ENCODE measurements around the gene UBE4B. TPM values are rescaled to one million over a fixed set of nuclear protein-coding genes. Genes with fewer than 3 reads are reported as not detected.

The UBE4B gene
- total and polyA plus RNA-seq, 4 donors = 9.9 to 51.0 (median 28.2) TPM

DNA sequence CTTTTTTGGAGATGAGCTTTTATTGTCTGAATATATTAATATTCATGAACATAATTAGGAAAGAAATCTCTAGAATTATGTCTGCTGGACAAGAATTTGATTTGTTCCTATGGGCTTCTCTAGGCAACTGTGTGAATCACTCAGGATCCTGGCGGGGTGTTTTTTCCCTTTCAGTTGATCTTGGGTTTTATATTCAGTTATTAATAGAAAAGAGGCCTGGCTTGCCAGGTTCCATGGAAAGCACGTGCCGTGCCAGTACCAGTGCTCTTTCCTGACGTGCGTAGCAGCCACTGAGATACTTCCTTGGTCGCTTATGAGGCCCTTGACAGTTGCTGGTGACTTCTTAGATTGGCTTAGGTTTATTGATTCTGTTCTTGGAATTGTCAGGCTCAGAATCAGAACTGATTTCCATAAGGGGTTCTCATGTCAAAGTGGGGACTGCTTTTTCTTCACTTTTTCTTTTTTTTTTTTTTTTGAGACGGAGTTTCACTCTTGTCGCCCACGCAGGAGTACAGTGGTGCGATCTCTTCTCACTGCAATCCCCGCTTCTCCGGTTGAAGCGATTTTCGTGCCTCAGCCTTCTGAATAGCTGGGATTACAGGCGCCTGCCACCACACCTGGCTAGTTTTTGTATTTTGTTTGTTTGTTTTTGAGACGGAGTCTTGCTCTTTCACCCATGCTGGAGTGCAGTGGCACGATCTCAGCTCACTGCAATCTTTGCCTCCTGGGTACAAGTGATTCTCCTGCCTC lies 129.0 kb downstream of the UBE4B start:
- 92 to 93% methylated on average over 17 of the region's 17 CpGs for WGBS, 2 donors
- no peak overlapping the region for H3K4me3 ChIP-seq
- TF ChIP-seq CTCF (IDR thresholded peaks at IDR 0.05; ENCODE audit: control extremely low read depth, extremely low read depth) = no peak
- no peaks in the 10 kb centered on the region for H3K9me3 ChIP-seq (ENCODE audit: control insufficient read depth in 4 of 4, insufficient read depth in 3 of 4, low read length in 3 of 4)
- DNase-seq (no peak), ATAC-seq (ENCODE audit: insufficient read depth, low FRiP score) (no peak)
- no peak overlapping the region for H3K27ac ChIP-seq (ENCODE audit: low read depth in 1 of 2, low read length in 1 of 2)
- H3K36me3 ChIP-seq (ENCODE audit: control insufficient read depth in 4 of 4, insufficient read depth in 4 of 4, low read length in 4 of 4) = peaks cover 12 to 38% (median 23%) of the 10 kb centered on the region in 4 donors
- no peaks in the 10 kb centered on the region for H3K27me3 ChIP-seq (ENCODE audit: control insufficient read depth in 3 of 3, insufficient read depth in 3 of 3, low read length in 2 of 3)
- no peak overlapping the region for H3K9ac ChIP-seq (ENCODE audit: insufficient read depth in 1 of 2, low read length in 2 of 2)
- H3K4me1 ChIP-seq (ENCODE audit: control insufficient read depth in 5 of 5, insufficient read depth in 5 of 5, low read length in 5 of 5) = no peaks in the 10 kb centered on the region

- no peak overlapping the region for H3K27ac ChIP-seq (ENCODE audit: low read depth in 1 of 2, low read length in 1 of 2)
- no peaks in the 10 kb centered on the region for H3K9me3 ChIP-seq (ENCODE audit: control insufficient read depth in 4 of 4, insufficient read depth in 3 of 4, low read length in 3 of 4)
- WGBS, 2 donors = 90 to 91% methylated on average over 7 of the region's 7 CpGs
- no peaks in the 10 kb centered on the region for H3K27me3 ChIP-seq (ENCODE audit: control insufficient read depth in 3 of 3, insufficient read depth in 3 of 3, low read length in 2 of 3)
- H3K4me3 ChIP-seq = no peak overlapping the region
- TF ChIP-seq CTCF (IDR thresholded peaks at IDR 0.05; ENCODE audit: control extremely low read depth, extremely low read depth) = no peak
- H3K9ac ChIP-seq (ENCODE audit: insufficient read depth in 1 of 2, low read length in 2 of 2) = no peak overlapping the region
- H3K4me1 ChIP-seq (ENCODE audit: control insufficient read depth in 5 of 5, insufficient read depth in 5 of 5, low read length in 5 of 5) = no peaks in the 10 kb centered on the region
- DNase-seq = no peak
- ATAC-seq (ENCODE audit: insufficient read depth, low FRiP score) = no peak
- peaks cover 16 to 40% (median 35%) of the 10 kb centered on the region in 4 donors for H3K36me3 ChIP-seq (ENCODE audit: control insufficient read depth in 4 of 4, insufficient read depth in 4 of 4, low read length in 4 of 4)
Observed at GRCh38 chr1:10168912-10169514, 136.3 kb downstream of the UBE4B start.

GRCh38 chr1:10170239-10170574 lies 137.4 kb downstream of the UBE4B start:
- Histone ChIP-seq H3K27ac (ENCODE audit: low read depth in 1 of 2, low read length in 1 of 2) (no peak overlapping the region), H3K9ac (ENCODE audit: insufficient read depth in 1 of 2, low read length in 2 of 2) (no peak overlapping the region), H3K4me1 (ENCODE audit: control insufficient read depth in 5 of 5, insufficient read depth in 5 of 5, low read length in 5 of 5) (no peaks in the 10 kb centered on the region), H3K36me3 (ENCODE audit: control insufficient read depth in 4 of 4, insufficient read depth in 4 of 4, low read length in 4 of 4) (peaks cover 12 to 42% (median 36%) of the 10 kb centered on the region in 4 donors), H3K9me3 (ENCODE audit: control insufficient read depth in 4 of 4, insufficient read depth in 3 of 4, low read length in 3 of 4) (peaks cover 0 to 3% (median under 1%) of the 10 kb centered on the region in 4 donors), H3K4me3 (no peak overlapping the region), H3K27me3 (ENCODE audit: control insufficient read depth in 3 of 3, insufficient read depth in 3 of 3, low read length in 2 of 3) (no peaks in the 10 kb centered on the region)
- ATAC-seq (ENCODE audit: insufficient read depth, low FRiP score) (no peak), DNase-seq (no peak)
- no peak for TF ChIP-seq CTCF (IDR thresholded peaks at IDR 0.05; ENCODE audit: control extremely low read depth, extremely low read depth)
- 60 to 72% methylated on average over 2 of the region's 2 CpGs for WGBS, 2 donors

All from lung (tissue), 12 donors.